ENCODE measurements around the gene LIN28A.

- TF ChIP-seq CTCF (IDR thresholded peaks at IDR 0.05) = no peak
- TF ChIP-seq POLR2A (IDR thresholded peaks at IDR 0.05) = no peak
- no peak for TF ChIP-seq POLR2AphosphoS5 (IDR thresholded peaks at IDR 0.05)
Measured at GRCh38 chr1:26409191-26409807, 1.3 kb upstream of the LIN28A start.

All from transverse colon (tissue), 4 donors.